CD4-positive, alpha-beta T cell treated with Interleukin-17A for 4 hours (primary cell): ENCODE data around the gene DAPK3.
"Not testable (repeated sequence)": the region's sequence is repeated elsewhere in the genome, so short reads cannot be mapped to it uniquely, and the experiment has no call there.

Experiments used
- DNase-seq: peaks from one replicate; pipeline ENCODE4 v3.0.0-alpha.2; 2020; ENCODE audit warnings: mixed read lengths

DAPK3 gene

DNA sequence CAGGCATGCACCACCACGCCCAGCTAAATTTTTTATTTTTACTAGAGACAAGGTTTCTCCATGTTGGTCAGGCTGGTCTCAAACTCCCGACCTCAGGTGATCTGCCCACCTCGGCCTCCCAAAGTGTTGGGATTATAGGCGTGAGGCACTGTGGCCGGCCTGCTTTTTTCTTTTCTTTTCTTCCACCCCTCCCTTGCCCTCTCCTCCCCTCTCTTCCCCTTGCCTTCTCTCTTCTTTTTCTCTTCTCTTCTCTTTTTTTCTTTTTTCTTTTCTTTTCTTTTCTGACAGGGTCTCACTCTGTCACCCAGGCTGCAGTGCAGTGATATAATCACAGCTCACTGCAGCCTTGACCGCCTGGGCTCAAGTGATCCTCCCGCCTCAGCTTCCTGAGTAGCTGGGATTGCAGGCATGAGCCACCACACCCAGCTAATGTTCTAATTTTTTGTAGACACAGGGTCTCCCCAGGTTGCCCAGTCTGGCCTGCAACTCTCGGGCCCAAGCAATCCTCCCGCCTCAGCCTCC, 18.1 kb downstream of the DAPK3 start:
- DNase-seq = not testable (repeated sequence)

- DNase-seq = no peak
These were observed 19.7 kb downstream of the DAPK3 start for GRCh38 chr19:3950871-3951861.

DNA sequence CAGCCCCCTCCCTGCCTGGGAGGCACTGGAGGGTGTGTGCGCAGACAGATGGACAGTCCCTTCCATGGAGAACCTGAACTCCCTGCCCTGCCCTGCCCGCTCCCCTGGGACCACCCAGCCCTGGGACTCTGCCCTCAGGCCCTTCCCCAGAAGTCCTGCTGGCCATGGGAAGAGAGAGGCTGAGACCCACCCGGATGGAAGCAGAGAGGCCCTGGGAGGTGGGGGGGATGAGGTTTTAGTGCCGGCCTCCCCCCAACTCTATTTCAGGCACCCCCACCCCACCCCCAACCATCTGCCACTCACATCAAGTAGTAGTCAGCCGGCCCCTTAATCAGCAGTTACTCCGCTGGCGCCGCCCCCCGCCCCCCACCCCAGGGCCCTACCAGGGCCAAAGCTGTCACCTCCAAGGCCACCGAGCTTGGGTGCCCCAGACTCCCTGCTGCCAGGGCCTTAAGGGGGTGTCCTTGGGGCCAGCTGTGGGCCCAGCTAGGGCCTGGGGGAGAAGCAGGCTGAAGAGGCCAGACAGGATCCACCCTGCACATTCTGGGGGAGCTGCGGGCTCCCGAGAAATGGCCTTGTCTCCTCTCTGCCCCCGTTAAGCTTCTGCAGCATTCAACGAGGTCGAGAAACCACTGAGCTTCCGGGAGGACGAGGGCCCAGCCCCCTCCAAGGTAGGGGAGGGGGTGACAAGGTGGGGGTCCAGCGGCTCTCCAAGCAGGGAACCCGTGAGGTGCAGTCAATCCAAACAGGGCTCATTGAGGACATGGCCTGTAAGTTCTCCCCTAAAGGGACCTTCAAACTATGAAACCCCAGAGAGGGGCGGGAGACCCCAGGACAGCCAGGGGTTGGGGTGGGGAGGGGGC, 20.7 kb downstream of the DAPK3 start:
- DNase-seq = no peak

GRCh38 chr19:3949294-3949693, 21.6 kb downstream of the DAPK3 start:
- no peak for DNase-seq

DNA sequence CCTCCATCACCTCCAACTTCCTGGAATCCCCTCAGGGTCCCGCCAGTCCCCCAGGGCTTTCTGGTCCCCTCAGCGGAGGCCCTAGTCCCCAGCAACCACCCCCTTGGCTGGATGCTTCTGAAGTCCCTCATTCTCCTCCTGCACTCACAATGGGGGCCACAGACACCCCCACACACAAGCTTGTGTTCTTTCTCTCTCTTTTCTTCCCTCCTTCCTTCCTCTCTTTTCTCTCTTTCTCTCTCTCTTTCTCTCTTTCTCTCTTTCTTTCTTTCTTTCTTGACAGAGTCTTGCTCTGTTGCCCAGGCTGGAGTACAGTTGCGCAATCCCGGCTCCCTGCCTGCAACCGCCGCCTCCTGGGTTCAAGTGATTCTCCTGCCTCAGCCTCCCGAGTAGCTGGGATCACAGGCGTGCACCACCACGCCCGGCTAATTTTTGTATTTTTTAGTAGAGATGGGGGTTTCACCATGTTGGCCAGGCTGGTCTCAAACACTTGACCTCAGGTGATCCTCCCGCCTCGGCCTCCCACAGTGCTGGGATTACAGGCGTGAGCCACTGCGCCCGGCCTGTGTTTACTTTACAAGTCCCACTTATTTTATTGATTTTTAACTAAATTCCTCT, 23.5 kb downstream of the DAPK3 start:
- DNase-seq = not testable (repeated sequence)

- no peak for DNase-seq
These were observed 25.1 kb downstream of the DAPK3 start for GRCh38 chr19:3945838-3946237.

- DNase-seq = no peak
These were observed 26.7 kb downstream of the DAPK3 start for GRCh38 chr19:3944018-3944721.

DNA sequence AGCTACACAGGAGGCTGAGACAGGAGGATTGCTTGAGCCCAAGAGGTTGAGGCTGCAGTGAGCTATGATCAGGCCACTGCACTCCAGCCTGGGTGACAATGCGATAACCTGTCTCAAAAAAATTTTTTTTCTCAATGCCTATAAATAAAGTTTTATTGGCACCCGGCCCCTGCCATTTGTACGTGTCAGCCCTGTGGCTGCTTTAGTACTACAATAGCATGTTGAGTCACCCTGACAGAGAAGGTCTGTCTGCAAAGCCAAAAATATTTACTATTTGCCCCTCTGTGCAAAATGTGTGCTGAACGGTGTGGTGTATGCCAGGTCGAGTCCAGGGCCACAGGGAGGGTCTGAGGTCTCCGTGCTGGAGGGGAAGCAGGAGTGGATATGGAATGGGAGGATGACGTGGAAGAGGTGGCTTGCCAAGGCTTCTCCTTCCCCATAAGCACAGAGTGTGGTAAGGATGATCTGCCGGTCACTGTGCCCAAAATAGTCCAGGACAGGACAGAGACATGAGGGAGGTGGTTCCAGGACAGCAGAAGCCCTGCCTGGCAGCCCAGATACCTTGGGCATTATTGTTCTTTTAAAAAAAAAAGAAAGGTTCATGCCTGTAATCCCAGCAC, 28.0 kb downstream of the DAPK3 start:
- no peak for DNase-seq

DNA sequence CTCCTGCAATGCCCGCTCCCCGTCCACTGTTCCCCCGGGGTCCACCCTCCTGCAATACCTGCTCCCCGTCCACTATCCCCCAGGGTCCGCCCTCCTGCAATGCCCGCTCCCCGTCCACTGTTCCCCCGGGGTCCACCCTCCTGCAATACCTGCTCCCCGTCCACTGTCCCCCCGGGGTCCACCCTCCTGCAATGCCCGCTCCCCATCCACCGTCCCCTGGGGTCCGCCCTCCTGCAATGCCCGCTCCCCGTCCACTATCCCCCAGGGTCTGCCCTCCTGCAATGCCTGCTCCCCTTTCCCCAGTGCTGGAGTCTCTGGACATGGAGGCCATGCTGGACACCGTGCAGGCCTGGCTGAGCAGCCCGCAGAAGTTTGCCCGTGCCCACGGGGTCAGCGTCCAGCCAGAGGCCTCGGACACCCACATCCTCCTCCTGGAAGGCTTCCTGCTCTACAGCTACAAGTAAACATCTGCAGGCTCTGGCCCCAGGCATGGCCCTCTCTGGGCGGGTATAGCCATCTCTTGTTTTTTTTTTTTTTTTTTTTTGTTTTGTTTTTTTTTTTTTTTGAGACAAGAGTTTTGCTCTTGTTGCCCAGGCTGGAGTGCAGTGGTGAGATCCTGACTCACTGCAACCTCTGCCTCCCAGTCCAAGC, 32.5 kb downstream of the DAPK3 start:
- DNase-seq = not testable (repeated sequence)

- no peak for DNase-seq
These were observed 34.1 kb downstream of the DAPK3 start for GRCh38 chr19:3936506-3937442.

DNA sequence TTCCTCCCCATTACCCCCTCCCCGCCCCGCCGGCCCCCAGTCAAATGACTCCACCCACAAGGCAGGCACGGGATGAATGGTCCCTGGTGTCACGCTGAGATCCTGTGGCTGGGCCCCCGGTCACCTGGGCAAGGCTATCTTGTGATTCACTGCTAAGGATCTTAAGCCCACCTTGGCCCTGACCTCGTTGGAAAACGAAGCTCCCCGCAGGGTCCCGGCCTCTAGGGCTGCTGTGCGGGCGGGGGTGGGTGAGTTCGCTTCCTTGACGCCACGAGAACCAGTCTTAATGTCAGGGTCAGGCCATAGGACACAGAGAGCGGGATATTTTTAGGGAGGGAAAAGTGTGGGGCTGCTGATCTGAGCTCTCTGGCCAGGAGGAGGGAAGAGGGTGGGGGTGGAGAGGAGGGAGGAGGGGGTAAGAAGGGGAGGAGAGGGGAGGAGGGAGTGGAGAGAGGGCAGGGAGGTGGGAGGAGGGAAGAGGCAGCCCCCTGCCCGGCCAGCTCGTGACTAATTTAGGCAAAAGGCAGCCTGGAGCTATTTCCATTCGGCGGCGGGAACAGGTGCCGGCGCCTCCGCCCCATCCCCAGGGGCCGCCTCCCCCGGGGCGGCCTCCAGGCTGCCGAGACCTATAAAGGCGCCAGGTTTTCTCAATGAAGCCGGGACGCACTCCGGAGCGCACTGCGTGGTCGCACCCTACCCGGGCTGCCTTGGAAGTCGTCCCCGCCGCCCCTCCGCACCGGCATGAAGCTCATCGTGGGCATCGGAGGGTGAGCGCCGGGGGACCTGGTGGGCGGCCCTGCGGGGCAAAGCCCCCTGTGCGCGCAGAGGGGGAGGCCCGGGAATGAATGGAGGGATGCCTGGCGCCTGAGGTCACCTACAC, 37.7 kb downstream of the DAPK3 start, which contains the start of gene NMRK2:
Gene NMRK2 (plus strand): TSS at position 139 of the 880 bp plus-strand sequence. CDS start 603 bp downstream, at position 742.
- no peak for DNase-seq

DNA sequence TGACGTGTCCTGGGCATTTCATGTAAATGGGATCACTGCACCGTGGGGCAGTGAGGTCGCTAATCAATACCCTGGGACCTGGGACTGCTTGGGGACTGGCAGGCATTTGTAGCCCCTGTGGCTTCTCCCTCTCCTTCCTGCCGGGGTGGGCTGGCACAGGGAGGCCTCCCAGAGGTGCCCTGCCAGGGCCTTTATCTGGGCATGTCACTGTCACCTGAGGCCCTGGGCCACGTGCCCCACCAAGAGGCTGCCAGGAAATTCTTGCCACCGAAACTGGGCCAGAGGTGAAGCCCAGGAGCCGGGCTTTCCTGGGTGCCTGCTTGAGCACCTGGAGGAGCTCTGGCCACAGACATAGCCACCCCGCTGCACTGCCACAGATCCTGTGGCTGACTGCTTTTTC, 39.9 kb downstream of the DAPK3 start:
- no peak for DNase-seq

DNA sequence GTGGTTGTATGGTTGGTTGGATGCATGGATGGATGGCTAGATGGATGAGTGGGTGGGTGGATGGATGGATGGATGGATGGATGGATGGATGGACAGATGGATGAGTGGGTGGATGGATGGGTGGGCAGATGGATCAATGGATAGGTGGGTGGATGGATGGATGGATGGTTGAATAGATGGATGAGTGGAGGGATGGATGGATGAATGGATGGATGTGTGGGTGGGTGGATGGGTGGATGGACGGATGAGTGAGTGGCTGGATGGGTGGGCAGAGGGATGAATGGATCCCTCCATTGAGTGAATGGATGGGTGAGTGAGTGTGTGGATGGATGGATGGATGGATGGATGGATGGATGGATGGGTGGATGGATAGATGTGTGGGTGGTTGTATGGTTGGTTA, 47.0 kb downstream of the DAPK3 start:
- DNase-seq = no peak

DNA sequence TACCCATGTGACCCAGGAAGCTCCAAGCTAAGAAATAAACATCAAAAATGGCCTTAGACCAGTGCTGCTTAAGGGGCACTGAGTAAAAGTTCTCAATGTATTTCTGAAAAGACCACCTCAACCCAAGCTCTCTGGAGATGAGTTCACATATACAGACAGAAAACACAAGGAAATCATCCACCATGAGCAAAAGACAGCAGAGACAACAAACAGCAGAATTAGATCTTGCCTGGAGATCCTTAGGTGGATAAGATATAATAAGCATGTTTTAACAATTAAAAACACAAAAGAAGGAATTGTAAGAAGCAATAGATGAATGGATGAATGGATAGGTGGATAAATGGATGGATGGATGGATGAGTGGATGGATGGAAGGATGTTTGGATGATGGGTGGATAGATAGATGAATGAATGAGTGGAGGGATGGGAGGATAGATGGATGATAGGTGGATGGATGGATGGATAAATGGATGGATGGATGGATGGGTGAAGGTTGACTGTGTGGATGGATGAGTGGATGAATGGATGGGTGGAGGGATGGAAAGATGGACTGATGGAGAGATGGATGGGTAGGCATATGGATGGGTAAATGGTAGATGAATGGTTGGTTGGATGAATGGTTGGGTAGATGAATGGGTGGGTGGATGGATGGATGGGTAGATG, 47.7 kb downstream of the DAPK3 start:
- no peak for DNase-seq

GRCh38 chr19:3919793-3920192, 51.1 kb downstream of the DAPK3 start:
- no peak for DNase-seq

GRCh38 chr19:3916033-3916432, 54.9 kb downstream of the DAPK3 start:
- DNase-seq = no peak

DNA sequence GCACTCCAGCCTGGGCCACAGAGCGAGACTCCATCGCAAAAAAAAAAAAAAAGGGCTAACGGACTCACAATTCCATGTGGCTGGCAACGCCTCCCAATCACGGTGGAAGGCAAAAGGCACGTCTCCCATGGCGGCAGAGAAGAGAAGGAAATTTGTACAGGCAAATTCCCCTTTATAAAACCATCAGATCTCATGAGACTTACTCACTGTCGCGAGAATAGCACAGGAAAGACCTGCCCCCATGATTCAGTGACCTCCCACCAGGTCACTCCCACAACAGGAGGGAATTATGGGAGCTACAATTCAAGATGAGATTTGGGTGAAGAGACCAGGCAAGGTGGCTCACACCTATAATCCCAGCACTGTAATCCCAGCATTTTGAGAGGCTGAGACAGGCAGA, 56.7 kb downstream of the DAPK3 start:
- DNase-seq = no peak

GRCh38 chr19:3910105-3910504, 60.8 kb downstream of the DAPK3 start:
- no peak for DNase-seq
